GM13977 (cell line): ENCODE results near the gene ZNF502.

Source experiments
- DNase-seq: peaks from one replicate; pipeline ENCODE4 v3.0.0; 2012; ENCODE audit warnings: low spot score
- in situ Hi-C: fragments of 300-500 bp; cut with MboI; formaldehyde crosslinking; loops from one replicate; pipeline ENCODE4 v1.12.0; 2022; ENCODE audit warnings: low sequenced_read_pairs, low pct_unique_long_range_greater_than_20kb, mixed read lengths, inconsistent platforms; ENCODE audit not compliant: unreplicated experiment
- TF ChIP-seq, protein P1 (sequence below): IDR thresholded peaks from 2 replicates; pipeline ENCODE4 v1.5.1; 2012; ENCODE audit warnings: mild to moderate bottlenecking, control low read depth; ENCODE audit not compliant: insufficient read depth; ENCODE audit errors: extremely low read depth, missing control alignments

ZNF502 gene

GRCh38 chr3:44729384-44729910 lies 17.0 kb downstream of the ZNF502 start, which contains the start of gene ZNF501:
TSS of gene ZNF501 (plus strand) at chr3:44729635. CDS start at chr3:44734422, 4,787 bp downstream.
- DNase-seq = peak; percentile 66
- TF ChIP-seq, protein P1, sequence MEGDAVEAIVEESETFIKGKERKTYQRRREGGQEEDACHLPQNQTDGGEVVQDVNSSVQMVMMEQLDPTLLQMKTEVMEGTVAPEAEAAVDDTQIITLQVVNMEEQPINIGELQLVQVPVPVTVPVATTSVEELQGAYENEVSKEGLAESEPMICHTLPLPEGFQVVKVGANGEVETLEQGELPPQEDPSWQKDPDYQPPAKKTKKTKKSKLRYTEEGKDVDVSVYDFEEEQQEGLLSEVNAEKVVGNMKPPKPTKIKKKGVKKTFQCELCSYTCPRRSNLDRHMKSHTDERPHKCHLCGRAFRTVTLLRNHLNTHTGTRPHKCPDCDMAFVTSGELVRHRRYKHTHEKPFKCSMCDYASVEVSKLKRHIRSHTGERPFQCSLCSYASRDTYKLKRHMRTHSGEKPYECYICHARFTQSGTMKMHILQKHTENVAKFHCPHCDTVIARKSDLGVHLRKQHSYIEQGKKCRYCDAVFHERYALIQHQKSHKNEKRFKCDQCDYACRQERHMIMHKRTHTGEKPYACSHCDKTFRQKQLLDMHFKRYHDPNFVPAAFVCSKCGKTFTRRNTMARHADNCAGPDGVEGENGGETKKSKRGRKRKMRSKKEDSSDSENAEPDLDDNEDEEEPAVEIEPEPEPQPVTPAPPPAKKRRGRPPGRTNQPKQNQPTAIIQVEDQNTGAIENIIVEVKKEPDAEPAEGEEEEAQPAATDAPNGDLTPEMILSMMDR = no peak
- in situ Hi-C loops = no loop called here

GRCh38 chr3:44734646-44735168 lies 22.2 kb downstream of the ZNF502 start:
- no peak for DNase-seq
- TF ChIP-seq, protein P1 = no peak
- in situ Hi-C loops = no loop called here

- DNase-seq = peak; percentile 24
- TF ChIP-seq, protein P1 = no peak
- in situ Hi-C loops = no loop called here
Observed at GRCh38 chr3:44761101-44761423, 48.6 kb downstream of the ZNF502 start.

DNA sequence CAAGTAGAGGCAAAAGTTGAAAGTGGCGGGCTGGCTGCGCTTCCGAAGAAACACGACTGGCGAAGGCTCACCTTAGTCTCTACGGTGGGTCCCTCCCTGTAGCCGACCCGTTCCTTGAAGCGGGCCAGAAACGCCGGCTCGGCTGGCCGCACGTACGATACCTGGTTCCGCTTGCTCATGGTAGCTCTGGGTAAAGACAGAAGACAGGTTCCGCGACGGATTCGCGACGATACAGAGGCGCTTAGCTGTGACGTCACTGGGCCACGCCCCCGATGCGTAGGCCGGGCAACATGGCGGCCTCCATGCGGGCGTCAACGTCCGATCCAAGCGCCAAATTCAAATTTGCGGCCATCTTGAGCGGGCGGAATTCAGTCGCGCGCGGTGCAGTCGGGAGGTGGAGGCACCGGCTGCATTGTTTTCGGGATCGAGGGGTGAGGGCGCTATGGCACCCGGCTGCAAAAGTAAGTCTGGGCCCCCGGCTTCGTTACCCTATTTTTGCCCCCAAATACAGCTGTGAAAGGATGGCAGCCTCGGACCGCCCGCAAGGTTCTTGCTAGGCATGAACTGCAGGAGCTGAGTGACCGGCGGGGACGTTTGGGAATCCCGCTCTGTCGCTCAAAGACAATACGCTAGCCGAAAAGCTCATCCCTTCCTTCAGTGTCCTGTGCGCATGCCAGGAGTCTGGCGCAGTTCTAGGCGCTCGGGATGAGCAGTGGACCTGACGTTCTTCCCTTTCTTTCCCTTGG lies 49.1 kb downstream of the ZNF502 start, which contains the start of the genes KIAA1143 and KIF15:
Gene KIAA1143 (minus strand): TSS at position 196 of the 746 bp plus-strand sequence. CDS start 17 bp downstream, at position 179.
Gene KIF15 (plus strand): TSS at position 371 of the 746 bp plus-strand sequence. CDS start 72 bp downstream, at position 443.
- TF ChIP-seq, protein P1 = peak; percentile 3
- peak; percentile 91 for DNase-seq
- in situ Hi-C loops = no loop called here

GRCh38 chr3:44762170-44762677 lies 49.8 kb downstream of the ZNF502 start:
- in situ Hi-C loops = no loop called here
- TF ChIP-seq, protein P1 = no peak
- DNase-seq = no peak

DNA sequence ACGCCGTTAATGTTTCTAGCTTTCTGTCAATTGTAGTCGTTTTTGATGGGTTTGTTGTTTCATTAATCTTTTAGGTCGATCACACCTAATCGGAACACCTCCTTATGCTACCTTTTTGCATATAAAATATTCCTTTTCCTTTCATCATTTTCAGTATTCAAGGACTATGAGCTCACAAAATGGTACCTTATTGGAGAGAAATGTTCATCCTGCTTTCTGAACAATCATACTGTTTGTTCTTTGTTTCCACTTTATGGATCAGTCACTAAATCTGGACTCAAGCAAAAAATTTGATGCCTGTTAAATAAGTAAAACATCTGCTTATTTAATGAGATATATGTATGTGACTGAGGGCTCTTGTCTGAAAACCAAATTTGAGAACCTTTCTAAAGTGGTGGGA lies 50.2 kb downstream of the ZNF502 start:
- DNase-seq = no peak
- TF ChIP-seq, protein P1 = no peak
- in situ Hi-C loops = no loop called here
